SK-N-SH treated with all-trans-retinoic acid at 6 μM for 48 hours (cell line): ENCODE results near the gene NTMT1.

Experiments used
- PPARA ChIP-seq: fragments of 250-450 bp; sonication (Bioruptor Pico); IDR thresholded peaks from 2 replicates; pipeline ENCODE4 v1.5.0; 2020; ENCODE audit warnings: mild to moderate bottlenecking, borderline replicate concordance
- ZC3H10 ChIP-seq: fragments of 250-450 bp; sonication (Bioruptor Pico); IDR thresholded peaks from 2 replicates; pipeline ENCODE4 v1.5.1; 2021; ENCODE audit warnings: mild to moderate bottlenecking, moderate library complexity

DNA sequence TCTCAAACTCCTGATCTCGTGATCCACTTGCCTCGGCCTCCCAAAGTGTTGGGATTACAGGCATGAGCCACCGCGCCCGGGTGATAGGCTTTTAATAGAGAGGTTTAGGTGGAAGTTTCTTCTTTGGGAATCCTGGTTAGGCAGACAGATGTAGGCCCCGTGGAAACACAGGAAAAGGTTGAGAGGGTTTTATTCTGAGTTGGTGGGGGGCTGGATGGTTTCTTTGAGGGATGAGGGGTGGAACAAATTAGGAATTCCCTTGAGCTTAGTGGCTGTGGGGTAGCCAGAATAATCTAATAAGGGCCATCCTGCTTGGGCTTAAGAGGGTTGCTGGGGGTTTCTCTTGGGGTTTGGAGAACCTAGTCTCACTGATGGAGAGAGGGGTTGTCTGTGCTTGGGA, 35.5 kb upstream of the NTMT1 start:
- TF ChIP-seq PPARA (CRISPR knock-in tag) (no peak), ZC3H10 (no peak)
